GM12878 (cell line): ENCODE measurements around the gene WWC2. TPM values are rescaled to one million over a fixed set of nuclear protein-coding genes. Genes with fewer than 3 reads are reported as not detected.

ENCODE experiments used
- ATAC-seq: fragments of 200-7000 bp; cut with Tn5 transposase; 3 replicates; pipeline ENCODE4 v1.9.1; 2020; ENCODE audit warnings: mild to moderate bottlenecking, moderate library complexity
- BruUV-seq: library from RNA; stranded (reverse); fragments of 400-500 nt; replicated peaks from 2 replicates; lab custom pipeline; 2021; lab: Mats Ljungman, UMichigan
- CTCF ChIA-PET: fragments of 300-600 bp; sonication (Branson Sonifier 250); formaldehyde crosslinking; extraction: SDS; loops from one replicate; lab custom pipeline; 2021; ENCODE audit warnings: inconsistent platforms; lab: Yijun Ruan, JAX
- POLR2A ChIA-PET: fragments of 350-600 bp; formaldehyde crosslinking; extraction: SDS; loops from one replicate; lab custom pipeline; 2021; ENCODE audit warnings: inconsistent platforms; lab: Charles Lee
- RAD21 ChIA-PET: fragments of 300-600 bp; sonication (Branson Sonifier 250); formaldehyde crosslinking; loops from one replicate; lab custom pipeline; 2023; ENCODE audit warnings: antibody characterized with exemption; ENCODE audit not compliant: unreplicated experiment; lab: Charles Lee
- SMC1A ChIA-PET: fragments of 300-600 bp; sonication (Branson Sonifier 250); formaldehyde crosslinking; loops from one replicate; lab custom pipeline; 2023; ENCODE audit not compliant: unreplicated experiment, uncharacterized antibody; lab: Charles Lee
- DNase-seq: peaks from one replicate; pipeline ENCODE4 v3.0.0-alpha.2; 2011; ENCODE audit warnings: low read depth, low spot score
- FAIRE-seq: peaks from 3 replicates; lab custom pipeline; 2011; peaks lifted over from hg19 to GRCh38; lab: Jason Lieb, UNC
- H2AFZ ChIP-seq: 2 replicates; pipeline ENCODE4 v1.6.0; 2011; ENCODE audit warnings: low read depth, low read length, control low read depth; ENCODE audit not compliant: control insufficient read depth
- H3K27ac ChIP-seq: 2 replicates; pipeline ENCODE4 v1.5.1; 2011; ENCODE audit warnings: control low read depth; ENCODE audit not compliant: control insufficient read depth, insufficient read depth
- H3K27me3 ChIP-seq, 2 experiments: replicated peaks in 1 of 2; 2 replicates each; pipeline versions ENCODE4 v1.6.0 to v1.6.1; 2011; ENCODE audit warnings: low read length in 1 of 2; ENCODE audit not compliant: control insufficient read depth in 2 of 2, insufficient read depth in 2 of 2
- H3K36me3 ChIP-seq, 2 experiments: 2 replicates each; pipeline ENCODE4 v1.5.1; 2011; ENCODE audit warnings: low read length in 1 of 2; ENCODE audit not compliant: control insufficient read depth in 2 of 2, insufficient read depth in 2 of 2
- H3K4me1 ChIP-seq: 2 replicates; pipeline ENCODE4 v1.6.1; 2011; ENCODE audit warnings: mild to moderate bottlenecking, low read length, moderate library complexity, mixed read lengths; ENCODE audit not compliant: control insufficient read depth, insufficient read depth
- H3K4me2 ChIP-seq: 2 replicates; pipeline ENCODE4 v1.6.0; 2011; ENCODE audit warnings: control low read depth; ENCODE audit not compliant: control insufficient read depth, insufficient read depth
- H3K4me3 ChIP-seq: fragments of 200-600 bp; sonication (generic); 2 replicates; pipeline ENCODE4 v1.5.1; 2016
- H3K79me2 ChIP-seq: 2 replicates; pipeline ENCODE4 v1.6.0; 2011; ENCODE audit warnings: low read length; ENCODE audit not compliant: control insufficient read depth, insufficient read depth
- H3K9ac ChIP-seq: 2 replicates; pipeline ENCODE4 v1.8.0; 2011; ENCODE audit warnings: low read length, control low read depth, mixed read lengths; ENCODE audit not compliant: control insufficient read depth, insufficient read depth
- H3K9me3 ChIP-seq: replicated peaks from 3 replicates; pipeline ENCODE4 v1.5.1; 2011; ENCODE audit warnings: mild to moderate bottlenecking, low read length; ENCODE audit not compliant: control insufficient read depth, insufficient read depth
- H4K20me1 ChIP-seq: 2 replicates; pipeline ENCODE4 v1.6.0; 2011; ENCODE audit not compliant: control insufficient read depth, insufficient read depth
- ATF7 ChIP-seq: fragments of 450-650 bp; IDR thresholded peaks from 2 replicates; pipeline ENCODE4 v1.6.1; 2016; ENCODE audit warnings: low read depth, mild to moderate bottlenecking
- BACH1 ChIP-seq: fragments of 450-650 bp; IDR thresholded peaks from 2 replicates; pipeline ENCODE4 v1.6.1; 2017; ENCODE audit warnings: mild to moderate bottlenecking, borderline replicate concordance
- BCLAF1 ChIP-seq: fragments of 450-650 bp; IDR thresholded peaks from 2 replicates; pipeline ENCODE4 v1.6.1; 2017; ENCODE audit warnings: antibody characterized with exemption, mild to moderate bottlenecking, moderate library complexity
- BHLHE40 ChIP-seq, 2 experiments: fragments of 450-650 bp in 1 of 2; IDR thresholded peaks; 2 replicates each; pipeline ENCODE4 v1.6.1; 2011 to 2017; ENCODE audit warnings: low read depth in 2 of 2, borderline replicate concordance in 1 of 2, improper control_type of control experiment in 1 of 2, low read length in 1 of 2, mild to moderate bottlenecking in 1 of 2
- CEBPB ChIP-seq, 2 experiments: fragments of 150-350 bp in 1 of 2; IDR thresholded peaks; 2 replicates each; pipeline ENCODE4 v1.6.1; 2012 to 2014; ENCODE audit warnings: low read depth in 2 of 2, low read length in 2 of 2, borderline replicate concordance in 1 of 2, inconsistent platforms in 1 of 2
- CEBPZ ChIP-seq: fragments of 150-350 bp; IDR thresholded peaks from 2 replicates; pipeline ENCODE4 v1.6.1; 2016; ENCODE audit warnings: low read depth, low read length
- JUND ChIP-seq: IDR thresholded peaks from 2 replicates; pipeline ENCODE4 v1.6.1; 2012; ENCODE audit warnings: low read depth, mild to moderate bottlenecking, low read length, improper control_type of control experiment, moderate library complexity
- KLF5 ChIP-seq: fragments of 450-650 bp; IDR thresholded peaks from 2 replicates; pipeline ENCODE4 v1.6.1; 2014; ENCODE audit warnings: mild to moderate bottlenecking; ENCODE audit not compliant: partially characterized antibody
- PAX8 ChIP-seq: fragments of 450-650 bp; IDR thresholded peaks from 2 replicates; pipeline ENCODE4 v1.6.1; 2017; ENCODE audit warnings: mild to moderate bottlenecking, moderate library complexity
- PBX3 ChIP-seq: IDR thresholded peaks from 2 replicates; pipeline ENCODE4 v1.6.1; 2011; ENCODE audit warnings: mild to moderate bottlenecking, low read depth, low read length, moderate library complexity; ENCODE audit not compliant: insufficient replicate concordance
- RB1 ChIP-seq: fragments of 450-650 bp; formaldehyde crosslinking; IDR thresholded peaks from 2 replicates; pipeline ENCODE4 v1.6.1; 2017; ENCODE audit warnings: mild to moderate bottlenecking, borderline replicate concordance
- SREBF1 ChIP-seq: IDR thresholded peaks from 2 replicates; pipeline ENCODE4 v1.6.1; 2012; ENCODE audit warnings: mild to moderate bottlenecking, low read length
- WGBS: methylation state at CpG from one replicate; pipeline ENCODE4 v1.1.6; 2016; ENCODE audit warnings: low lambda C conversion rate; ENCODE audit not compliant: insufficient replicate concordance, insufficient coverage; ENCODE audit errors: missing lambda C conversion rate; 5-methylcytosine and 5-hydroxymethylcytosine counted together
- in situ Hi-C: fragments of 300-500 bp; cut with MboI; formaldehyde crosslinking; loops from 9 replicates; pipeline ENCODE4 v1.14.3; 2018; ENCODE audit warnings: mixed read lengths
- intact Hi-C: fragments of 100-400 bp; cut with micrococcal nuclease; formaldehyde crosslinking; loops from one replicate; pipeline ENCODE4 v1.14.2; 2022; ENCODE audit not compliant: unreplicated experiment
- polyA plus RNA-seq, 11 experiments: library from polyadenylated mRNA; depleted of rRNA in 4 of 11; unstranded in 6 of 11; stranded (reverse) in 5 of 11; fragments of >200 nt; fragmentation: Nextera tagmentation in 4 of 11; fragmentation: Illumina TruSeq in 1 of 11; extraction: Ambion mirVana in 4 of 11; extraction: Trizol in 1 of 11; gene quantifications; 1 replicate in 1 of 11; 2 replicates in 10 of 11; pipeline versions ENCODE4 v1.2.1 to v1.2.3, GENCODE V29; 2011 to 2016; ENCODE audit warnings: inconsistent platforms in 2 of 11, missing spikeins in 2 of 11, low read depth in 1 of 11
- total RNA-seq, 4 experiments: library from RNA; depleted of rRNA in 3 of 4; stranded (reverse); fragments of >200 nt in 3 of 4; fragmentation: Illumina TruSeq in 1 of 4; extraction: Trizol in 1 of 4; gene quantifications; 2 replicates each; pipeline versions ENCODE4 v1.2.1 to v1.2.3, GENCODE V29; 2013 to 2021

WWC2 gene
- total and polyA plus RNA-seq, 10 of the 15 experiments (the other 5 are each of a cell fraction or from before 2014, with no cell fraction given) = 0.02 to 0.72 (median 0.06) TPM; not detected in 3

- no peak overlapping the region for H3K4me3 ChIP-seq
- ChIA-PET SMC1A (no interaction called here), RAD21 (no interaction called here), CTCF (no interaction called here), POLR2A (no interaction called here)
- H3K27me3 ChIP-seq = peaks cover 0 to 2% of the 10 kb centered on the region in 2 experiments; a peak in 1 of 4 replicates
- no peak overlapping the region for H3K9ac ChIP-seq
- in situ Hi-C loops (no loop called here), intact Hi-C loops (no loop called here)
- H3K4me2 ChIP-seq = no peak overlapping the region
- H3K4me1 ChIP-seq = no peaks in the 10 kb centered on the region
- H2AFZ ChIP-seq = no peak overlapping the region
- ATAC-seq = no peak
- WGBS = 29% methylated on average over 3 of the region's 3 CpGs
- H3K27ac ChIP-seq = no peak overlapping the region
- no peaks in the 10 kb centered on the region for H3K36me3 ChIP-seq
- H3K9me3 ChIP-seq = no peaks in the 10 kb centered on the region
- BruUV-seq = no TSS peak
- no peak for DNase-seq
- TF ChIP-seq PBX3 = no peak
- TF ChIP-seq BHLHE40 (IDR thresholded peaks at IDR 0.05; ENCODE audit: borderline replicate concordance in 1 of 2, low read depth in 2 of 2, low read length in 1 of 2) = no peak
- TF ChIP-seq RB1 = no peak
- TF ChIP-seq SREBF1 = no peak
- no peak for TF ChIP-seq PAX8
- TF ChIP-seq JUND = no peak
- TF ChIP-seq CEBPB (IDR thresholded peaks at IDR 0.05; ENCODE audit: borderline replicate concordance in 1 of 2, low read depth in 2 of 2, low read length in 2 of 2) = no peak
- no peak for TF ChIP-seq KLF5
- TF ChIP-seq BCLAF1 = no peak
- TF ChIP-seq CEBPZ = no peak
- no peak for TF ChIP-seq ATF7
- TF ChIP-seq BACH1 = no peak
- FAIRE-seq = no peak
- H4K20me1 ChIP-seq = no peaks in the 10 kb centered on the region
- no peaks in the 10 kb centered on the region for H3K79me2 ChIP-seq
Measured at GRCh38 chr4:183223053-183223452, 124.0 kb downstream of the WWC2 start.
